HEK293 (cell line): ENCODE measurements around the gene RARS1.

Experiments used
- ATF2 ChIP-seq: fragments of 450-650 bp; formaldehyde crosslinking; IDR thresholded peaks from 2 replicates; pipeline ENCODE4 v1.5.1; 2016; ENCODE audit warnings: missing biosample characterization, missing genetic modification characterization, low read depth
- CTCF ChIP-seq: fragments of 450-650 bp; formaldehyde crosslinking; IDR thresholded peaks from 2 replicates; pipeline ENCODE4 v1.5.1; 2016; ENCODE audit warnings: missing biosample characterization, missing genetic modification characterization
- IKZF3 ChIP-seq: fragments of 450-650 bp; IDR thresholded peaks from 2 replicates; pipeline ENCODE4 v1.5.0; 2018; ENCODE audit warnings: missing biosample characterization, mild to moderate bottlenecking, missing genetic modification characterization, moderate library complexity
- MYNN ChIP-seq: fragments of 450-650 bp; formaldehyde crosslinking; IDR thresholded peaks from 2 replicates; pipeline ENCODE4 v1.5.1; 2016; ENCODE audit warnings: missing biosample characterization, missing genetic modification characterization, borderline replicate concordance
- TSHZ1 ChIP-seq: fragments of 450-650 bp; formaldehyde crosslinking; IDR thresholded peaks from 2 replicates; pipeline ENCODE4 v1.5.1; 2016; ENCODE audit warnings: missing biosample characterization, missing genetic modification characterization, borderline replicate concordance
- YY1 ChIP-seq: fragments of 450-650 bp; formaldehyde crosslinking; IDR thresholded peaks from 2 replicates; pipeline ENCODE4 v1.5.1; 2018; ENCODE audit warnings: missing biosample characterization, missing genetic modification characterization
- ZBTB44 ChIP-seq: fragments of 450-650 bp; IDR thresholded peaks from 2 replicates; pipeline ENCODE4 v1.5.1; 2018; ENCODE audit warnings: missing biosample characterization, mild to moderate bottlenecking, missing genetic modification characterization
- ZFP41 ChIP-seq: fragments of 450-650 bp; formaldehyde crosslinking; IDR thresholded peaks from 2 replicates; pipeline ENCODE4 v1.5.1; 2016; ENCODE audit warnings: missing biosample characterization, missing genetic modification characterization, borderline replicate concordance
- ZIC2 ChIP-seq: fragments of 450-650 bp; formaldehyde crosslinking; IDR thresholded peaks from 2 replicates; pipeline ENCODE4 v1.5.1; 2016; ENCODE audit warnings: missing biosample characterization, missing genetic modification characterization
- ZNF660 ChIP-seq: fragments of 450-650 bp; IDR thresholded peaks from 2 replicates; pipeline ENCODE4 v1.5.1; 2018; ENCODE audit warnings: missing biosample characterization, mild to moderate bottlenecking, missing genetic modification characterization
- ZNF792 ChIP-seq: fragments of 450-650 bp; formaldehyde crosslinking; IDR thresholded peaks from 2 replicates; pipeline ENCODE4 v1.5.1; 2016; ENCODE audit warnings: missing biosample characterization, missing genetic modification characterization

- no peak for TF ChIP-seq ZFP41 (tag by site-specific recombination)
- no peak for TF ChIP-seq CTCF (tag by site-specific recombination)
- no peak for TF ChIP-seq ZIC2 (tag by site-specific recombination)
- no peak for TF ChIP-seq TSHZ1 (tag by site-specific recombination)
- no peak for TF ChIP-seq IKZF3
- no peak for TF ChIP-seq ZBTB44 (tag by site-specific recombination)
- TF ChIP-seq ZNF660 (tag by site-specific recombination): no peak
- TF ChIP-seq ZNF792 (tag by site-specific recombination): no peak
- TF ChIP-seq MYNN (tag by site-specific recombination): no peak
- no peak for TF ChIP-seq YY1 (tag by site-specific recombination)
- TF ChIP-seq ATF2 (tag by site-specific recombination): no peak
These were observed 27.7 kb downstream of the RARS1 start for GRCh38 chr5:168513861-168514428.
